Measurements from ENCODE around the gene CCN2.

DNA sequence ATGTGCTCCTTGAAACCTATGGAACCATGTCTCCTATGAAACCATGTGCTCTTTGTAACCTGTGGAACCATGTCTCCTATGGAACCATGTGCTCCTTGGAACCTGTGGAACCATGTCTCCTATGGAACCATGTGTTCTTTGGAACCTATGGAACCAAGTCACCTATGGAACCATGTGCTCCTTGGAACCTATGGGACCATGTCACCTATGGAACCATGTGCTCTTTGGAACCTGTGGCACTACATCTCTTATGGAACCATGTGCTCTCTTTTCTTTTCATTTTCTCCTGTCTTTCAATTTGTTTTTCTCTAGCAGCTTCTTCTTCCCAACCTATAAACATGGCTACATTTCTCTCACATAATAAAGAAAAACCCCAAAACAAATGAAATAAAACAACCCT, 11.9 kb upstream of the CCN2 start:
- TF ChIP-seq SP1 (IDR thresholded peaks at IDR 0.05) (no peak), TARDBP (IDR thresholded peaks at IDR 0.05) (no peak), CTBP1 (IDR thresholded peaks at IDR 0.05; ENCODE audit: borderline replicate concordance) (no peak), FOXA1 (IDR thresholded peaks at IDR 0.05) (no peak), BHLHE40 (IDR thresholded peaks at IDR 0.05; ENCODE audit: borderline replicate concordance) (no peak), HDGF (IDR thresholded peaks at IDR 0.05; ENCODE audit: borderline replicate concordance) (no peak), ELF4 (IDR thresholded peaks at IDR 0.05) (no peak), ZNF384 (IDR thresholded peaks at IDR 0.05) (no peak), ARNT (IDR thresholded peaks at IDR 0.05) (no peak), FOXM1 (IDR thresholded peaks at IDR 0.05; ENCODE audit: borderline replicate concordance) (no peak), L3MBTL2 (conservative IDR thresholded peaks at IDR 0.05) (no peak), SUZ12 (IDR thresholded peaks at IDR 0.05) (no peak)
- TF ChIP-seq, protein P1, sequence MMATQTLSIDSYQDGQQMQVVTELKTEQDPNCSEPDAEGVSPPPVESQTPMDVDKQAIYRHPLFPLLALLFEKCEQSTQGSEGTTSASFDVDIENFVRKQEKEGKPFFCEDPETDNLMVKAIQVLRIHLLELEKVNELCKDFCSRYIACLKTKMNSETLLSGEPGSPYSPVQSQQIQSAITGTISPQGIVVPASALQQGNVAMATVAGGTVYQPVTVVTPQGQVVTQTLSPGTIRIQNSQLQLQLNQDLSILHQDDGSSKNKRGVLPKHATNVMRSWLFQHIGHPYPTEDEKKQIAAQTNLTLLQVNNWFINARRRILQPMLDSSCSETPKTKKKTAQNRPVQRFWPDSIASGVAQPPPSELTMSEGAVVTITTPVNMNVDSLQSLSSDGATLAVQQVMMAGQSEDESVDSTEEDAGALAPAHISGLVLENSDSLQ (IDR thresholded peaks at IDR 0.05) = no peak

Measured in HEK293T (cell line).